H9 (cell line): ENCODE data around the gene CARHSP1. TPM values are rescaled to one million over a fixed set of nuclear protein-coding genes. Genes with fewer than 3 reads are reported as not detected.

Experiments used
- DNase-seq: peaks from one replicate; pipeline ENCODE4 v3.0.0-alpha.2; 2017
- H2AFZ ChIP-seq: one replicate; pipeline ENCODE4 v1.6.1; 2013; ENCODE audit warnings: mild to moderate bottlenecking, low read length, control low read depth, moderate library complexity
- H2AK5ac ChIP-seq: 2 replicates; pipeline ENCODE4 v1.6.1; 2013; ENCODE audit warnings: low read length, control low read depth, mixed read lengths; ENCODE audit not compliant: insufficient read length
- H2BK120ac ChIP-seq: one replicate; pipeline ENCODE4 v1.6.1; 2013; ENCODE audit warnings: low read depth, mild to moderate bottlenecking, low read length, control low read depth, inconsistent platforms; ENCODE audit not compliant: poor library complexity, severe bottlenecking
- H2BK12ac ChIP-seq: 2 replicates; pipeline ENCODE4 v1.6.1; 2013; ENCODE audit warnings: low read length, control low read depth, mixed read lengths, low read depth; ENCODE audit not compliant: insufficient read length
- H2BK15ac ChIP-seq: 2 replicates; pipeline ENCODE4 v1.6.1; 2013; ENCODE audit warnings: low read depth, low read length, control low read depth
- H2BK20ac ChIP-seq: one replicate; pipeline ENCODE4 v1.6.1; 2013; ENCODE audit warnings: low read depth, mild to moderate bottlenecking, low read length, control low read depth, inconsistent platforms; ENCODE audit not compliant: poor library complexity, severe bottlenecking
- H2BK5ac ChIP-seq: 2 replicates; pipeline ENCODE4 v1.6.1; 2013; ENCODE audit warnings: low read length, control low read depth, mixed read lengths; ENCODE audit not compliant: insufficient read length
- H3K14ac ChIP-seq: 2 replicates; pipeline ENCODE4 v1.6.1; 2013; ENCODE audit warnings: low read length, control low read depth; ENCODE audit not compliant: insufficient read depth
- H3K18ac ChIP-seq: 2 replicates; pipeline ENCODE4 v1.6.1; 2013; ENCODE audit warnings: low read depth, mild to moderate bottlenecking, mixed read lengths, low read length, control low read depth; ENCODE audit not compliant: insufficient read length
- H3K23ac ChIP-seq: 2 replicates; pipeline ENCODE4 v1.6.1; 2013; ENCODE audit warnings: low read length, control low read depth, mixed read lengths, low read depth; ENCODE audit not compliant: insufficient read length
- H3K23me2 ChIP-seq: 2 replicates; pipeline ENCODE4 v1.6.1; 2013; ENCODE audit warnings: low read depth, mild to moderate bottlenecking, mixed read lengths, low read length, control low read depth; ENCODE audit not compliant: insufficient read length, poor library complexity, severe bottlenecking
- H3K27ac ChIP-seq: 2 replicates; pipeline ENCODE4 v1.5.1; 2013; ENCODE audit warnings: low read length, control low read depth, mixed read lengths, low read depth; ENCODE audit not compliant: insufficient read length
- H3K27me3 ChIP-seq: 2 replicates; pipeline ENCODE4 v1.6.1; 2013; ENCODE audit warnings: low read length, control low read depth, inconsistent platforms; ENCODE audit not compliant: insufficient read depth
- H3K4ac ChIP-seq: 2 replicates; pipeline ENCODE4 v1.6.1; 2013; ENCODE audit warnings: low read depth, mild to moderate bottlenecking, control low read depth, inconsistent platforms, low read length, moderate library complexity
- H3K4me1 ChIP-seq: 2 replicates; pipeline ENCODE4 v1.6.1; 2013; ENCODE audit warnings: low read length, control low read depth, inconsistent platforms; ENCODE audit not compliant: insufficient read depth
- H3K4me2 ChIP-seq: 2 replicates; pipeline ENCODE4 v1.6.1; 2013; ENCODE audit warnings: low read length, control low read depth, mixed read lengths; ENCODE audit not compliant: insufficient read length, insufficient read depth
- H3K56ac ChIP-seq: 2 replicates; pipeline ENCODE4 v1.6.1; 2013; ENCODE audit warnings: low read depth, mild to moderate bottlenecking, mixed read lengths, low read length, control low read depth; ENCODE audit not compliant: insufficient read length
- H3K79me1 ChIP-seq: 2 replicates; pipeline ENCODE4 v1.6.1; 2013; ENCODE audit warnings: low read depth, mild to moderate bottlenecking, moderate library complexity, low read length, control low read depth, inconsistent platforms; ENCODE audit not compliant: insufficient read depth, poor library complexity, severe bottlenecking
- H3K79me2 ChIP-seq: 2 replicates; pipeline ENCODE4 v1.6.1; 2013; ENCODE audit warnings: low read length, control low read depth, inconsistent platforms; ENCODE audit not compliant: insufficient read depth
- H3K9ac ChIP-seq: 2 replicates; pipeline ENCODE4 v1.6.1; 2013; ENCODE audit warnings: low read length, control low read depth, mixed read lengths; ENCODE audit not compliant: insufficient read length; ENCODE audit errors: extremely low read depth
- H3K9me3 ChIP-seq: one replicate; pipeline ENCODE4 v1.6.1; 2013; ENCODE audit warnings: low read depth, low read length, inconsistent platforms; ENCODE audit not compliant: control insufficient read depth
- H3T11ph ChIP-seq: one replicate; pipeline ENCODE4 v1.6.1; 2013; ENCODE audit warnings: mild to moderate bottlenecking, low read length, control low read depth, inconsistent platforms
- H4K20me1 ChIP-seq: one replicate; pipeline ENCODE4 v1.6.1; 2013; ENCODE audit not compliant: control insufficient read depth, insufficient read length, insufficient read depth
- H4K5ac ChIP-seq: 2 replicates; pipeline ENCODE4 v1.6.1; 2013; ENCODE audit warnings: low read depth, mild to moderate bottlenecking, mixed read lengths, low read length, control low read depth; ENCODE audit not compliant: insufficient read length
- H4K8ac ChIP-seq: replicated peaks from 2 replicates; pipeline ENCODE4 v1.6.1; 2013; ENCODE audit warnings: low read length, control low read depth, mixed read lengths, low read depth; ENCODE audit not compliant: insufficient read length
- H4K91ac ChIP-seq: 2 replicates; pipeline ENCODE4 v1.6.1; 2013; ENCODE audit warnings: low read depth, mild to moderate bottlenecking, moderate library complexity, mixed read lengths, low read length, control low read depth; ENCODE audit not compliant: insufficient read length
- H3K27ac Mint-ChIP-seq, 3 experiments: 2 replicates in 2 of 3; 3 replicates in 1 of 3; pipeline ENCODE4 v1.8.0; 2020 to 2021; ENCODE audit warnings: mixed read lengths in 3 of 3, mild to moderate bottlenecking in 1 of 3, moderate library complexity in 1 of 3
- H3K27me3 Mint-ChIP-seq: 2 replicates; pipeline ENCODE4 v1.8.0; 2021; ENCODE audit warnings: low read depth, mild to moderate bottlenecking, moderate library complexity, mixed read lengths
- H3K36me3 Mint-ChIP-seq, 3 experiments: 2 replicates in 2 of 3; 3 replicates in 1 of 3; pipeline ENCODE4 v1.8.0; 2020 to 2021; ENCODE audit warnings: low read depth in 3 of 3, mixed read lengths in 3 of 3; ENCODE audit not compliant: insufficient read depth in 1 of 3
- H3K4me1 Mint-ChIP-seq, 2 experiments: 2 replicates each; pipeline ENCODE4 v1.8.0; 2020; ENCODE audit warnings: mixed read lengths in 2 of 2
- H3K4me3 Mint-ChIP-seq, 2 experiments: 2 replicates in 1 of 2; 3 replicates in 1 of 2; pipeline ENCODE4 v1.8.0; 2020 to 2021; ENCODE audit warnings: mild to moderate bottlenecking in 2 of 2, mixed read lengths in 2 of 2, moderate library complexity in 1 of 2
- H3K9me3 Mint-ChIP-seq, 2 experiments: 2 replicates in 1 of 2; 3 replicates in 1 of 2; pipeline ENCODE4 v1.8.0; 2020; ENCODE audit warnings: mild to moderate bottlenecking in 2 of 2, mixed read lengths in 2 of 2, moderate library complexity in 1 of 2
- CTCF ChIP-seq: fragments of 200-600 bp; sonication (generic); conservative IDR thresholded peaks from 3 replicates; pipeline ENCODE4 v1.8.0; 2021; ENCODE audit warnings: antibody characterized with exemption, mild to moderate bottlenecking
- WGBS: extraction: QIAGEN DNeasy Blood & Tissue Kit; methylation state at CpG from one replicate; pipeline ENCODE4 v1.1.7; 2013; ENCODE audit warnings: missing lambda C conversion rate, low lambda C conversion rate, mixed read lengths; ENCODE audit not compliant: insufficient read length; ENCODE audit errors: extremely low coverage; 5-methylcytosine and 5-hydroxymethylcytosine counted together
- total RNA-seq: library from RNA; stranded (reverse); gene quantifications from 2 replicates; pipeline ENCODE4 v1.2.1, GENCODE V29; 2021

CARHSP1 gene
- total RNA-seq, 1 experiment from 2014 or later: 194 TPM

- Histone ChIP-seq H2BK20ac (no peak overlapping the region), H2AK5ac (no peak overlapping the region), H2BK15ac (no peak overlapping the region), H3K14ac (no peak overlapping the region), H4K91ac (no peak overlapping the region), H3K4me2 (no peak overlapping the region), H3K9me3 (no peaks in the 10 kb centered on the region), H3K4ac (no peak overlapping the region), H3K27me3 (no peaks in the 10 kb centered on the region), H4K5ac (no peak overlapping the region), H3K79me2 (no peaks in the 10 kb centered on the region), H3K79me1 (no peaks in the 10 kb centered on the region), H3K23me2 (no peaks in the 10 kb centered on the region), H2BK120ac (no peak overlapping the region), H3K27ac (no peak overlapping the region), H3K9ac (no peak overlapping the region), H2BK12ac (no peak overlapping the region), H3K4me1 (no peaks in the 10 kb centered on the region), H2AFZ (no peak overlapping the region), H3T11ph (no peak overlapping the region), H4K8ac (no peak overlapping the region), H3K56ac (no peak overlapping the region), H4K20me1 (no peaks in the 10 kb centered on the region), H2BK5ac (no peak overlapping the region), H3K18ac (no peak overlapping the region), H3K23ac (no peak overlapping the region)
- H3K36me3 Mint-ChIP-seq: peaks cover 54 to 95% (median 87%) of the 10 kb centered on the region in 3 experiments; a peak in 6 of 7 replicates
- WGBS: no CpG with 5 or more reads among the region's 11 CpGs
- no peaks in the 10 kb centered on the region for H3K9me3 Mint-ChIP-seq
- H3K4me1 Mint-ChIP-seq: no peaks in the 10 kb centered on the region
- H3K27me3 Mint-ChIP-seq: no peaks in the 10 kb centered on the region
- no peak overlapping the region for H3K4me3 Mint-ChIP-seq
- H3K27ac Mint-ChIP-seq: no peak overlapping the region
- TF ChIP-seq CTCF: no peak
- DNase-seq: no peak
These were observed 60.0 kb downstream of the CARHSP1 start for GRCh38 chr16:8808613-8809353.
